GM19043 (cell line): ENCODE results near the gene CDH23.

Source experiments
- ATAC-seq: cut with Tn5 transposase; IDR thresholded peaks from one replicate; pipeline ENCODE4 v1.9.1; 2021; ENCODE audit warnings: low read depth; ENCODE audit not compliant: unreplicated experiment

Gene CDH23

DNA sequence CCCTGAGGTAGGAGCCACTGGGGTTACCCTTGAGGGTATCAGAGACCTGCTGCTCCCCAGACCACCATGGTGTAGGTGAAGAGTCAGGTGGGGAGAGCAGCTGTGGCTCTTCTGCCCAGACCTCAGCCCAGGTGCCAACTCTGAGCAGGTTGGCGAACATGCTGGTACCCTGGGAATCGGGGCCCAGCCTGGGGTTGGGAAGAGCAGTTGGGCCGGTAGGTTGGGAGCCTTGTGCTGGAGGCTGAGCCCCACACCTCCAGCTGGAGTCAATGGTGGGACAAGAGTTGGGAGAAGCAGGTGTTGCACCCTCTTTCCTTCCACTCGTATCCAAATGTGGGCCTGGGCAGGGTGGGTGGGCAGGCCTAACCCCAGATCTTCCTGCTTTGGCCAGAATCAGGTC lies 114.5 kb downstream of the CDH23 start:
- ATAC-seq: no peak

DNA sequence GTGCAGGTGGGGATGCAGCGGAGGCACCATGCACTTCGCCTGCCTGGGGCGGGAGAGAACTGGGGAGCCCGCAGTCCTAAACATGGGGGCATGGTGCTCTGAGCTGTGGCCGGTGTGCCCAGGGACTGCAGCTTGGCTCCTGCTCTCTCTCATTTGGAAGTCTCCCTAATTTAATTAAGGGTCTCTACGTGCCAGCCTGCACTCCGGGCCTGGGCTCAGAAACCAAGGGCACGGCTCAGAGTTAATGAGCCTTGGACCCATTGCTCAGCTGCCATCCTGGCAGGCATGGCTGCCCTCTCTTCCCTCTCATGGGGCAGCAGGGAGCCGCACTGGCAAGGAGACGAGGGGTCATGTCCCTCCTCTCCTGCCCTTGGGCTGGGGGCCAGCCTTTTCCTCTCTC lies 115.6 kb downstream of the CDH23 start:
- no peak for ATAC-seq

DNA sequence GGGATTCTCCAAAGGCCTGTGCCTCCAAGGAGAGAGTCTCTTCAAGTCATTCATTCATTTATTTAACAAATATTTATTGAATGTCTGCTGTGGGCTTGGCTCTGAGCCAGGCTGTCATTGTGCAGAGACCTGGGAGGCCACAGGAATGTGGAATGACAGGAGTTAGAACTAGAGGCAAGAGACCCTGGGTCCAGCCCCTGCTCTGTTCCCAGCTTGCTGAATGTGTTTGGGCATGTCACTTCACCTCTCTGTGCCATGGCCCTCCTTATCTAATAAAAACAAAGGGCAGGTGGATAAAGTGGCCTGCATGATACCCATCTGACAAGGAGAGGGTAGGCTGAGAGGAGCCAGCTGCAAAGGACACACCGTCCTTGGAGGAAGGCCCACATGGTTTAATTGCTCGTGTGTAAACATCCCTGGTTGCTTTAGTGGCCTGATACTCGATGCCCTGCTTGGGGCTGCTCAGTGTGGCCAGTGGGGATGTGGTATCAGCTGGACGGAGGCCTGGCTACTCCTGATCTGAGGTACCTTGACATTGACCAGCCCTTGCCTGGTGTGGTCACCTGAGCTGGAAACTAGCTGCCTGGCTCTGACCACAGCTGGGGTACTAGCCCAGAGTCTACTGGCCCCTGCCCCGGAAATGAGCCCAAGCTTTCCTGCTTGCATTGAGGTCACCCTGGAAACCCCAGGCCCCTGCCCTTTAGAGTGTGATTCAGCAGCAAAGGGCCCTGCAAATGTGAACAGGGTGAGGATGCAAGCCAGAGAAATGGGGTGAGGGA lies 116.2 kb downstream of the CDH23 start:
- no peak for ATAC-seq

DNA sequence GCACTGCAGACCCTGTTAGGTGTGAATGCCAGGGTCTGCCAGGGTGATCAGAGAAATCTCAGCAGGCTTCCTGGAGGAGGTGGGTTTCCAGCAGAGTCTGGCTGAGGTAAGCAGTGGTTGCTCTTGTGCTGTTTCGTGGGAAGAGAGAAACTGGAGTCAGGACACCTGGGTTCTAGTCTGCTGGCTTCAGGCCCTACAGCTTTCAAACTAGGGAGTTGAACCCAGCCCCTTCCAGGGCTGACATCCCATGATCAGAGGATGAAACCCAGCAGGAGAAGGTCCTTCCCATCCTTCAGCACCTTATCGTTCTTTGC lies 116.8 kb downstream of the CDH23 start:
- no peak for ATAC-seq

DNA sequence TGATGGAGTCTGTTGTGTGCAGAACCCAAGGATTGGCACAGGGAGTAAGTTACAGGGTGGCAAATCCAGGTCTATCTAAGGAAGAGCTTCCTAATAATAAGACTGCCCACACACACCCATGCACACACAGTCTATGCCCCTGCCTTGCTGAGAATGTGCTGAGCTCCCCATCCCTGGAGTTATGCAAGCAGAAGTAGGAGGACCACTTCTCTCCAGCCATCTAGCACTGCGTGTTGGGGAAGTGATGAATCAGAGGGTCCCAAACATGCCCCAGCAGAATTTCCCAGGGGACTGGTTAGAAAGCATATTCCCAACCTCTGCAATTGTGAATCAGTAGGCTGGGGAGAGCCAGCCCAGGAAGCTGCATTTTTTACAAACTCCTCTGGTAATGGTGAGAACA lies 117.2 kb downstream of the CDH23 start:
- no peak for ATAC-seq

DNA sequence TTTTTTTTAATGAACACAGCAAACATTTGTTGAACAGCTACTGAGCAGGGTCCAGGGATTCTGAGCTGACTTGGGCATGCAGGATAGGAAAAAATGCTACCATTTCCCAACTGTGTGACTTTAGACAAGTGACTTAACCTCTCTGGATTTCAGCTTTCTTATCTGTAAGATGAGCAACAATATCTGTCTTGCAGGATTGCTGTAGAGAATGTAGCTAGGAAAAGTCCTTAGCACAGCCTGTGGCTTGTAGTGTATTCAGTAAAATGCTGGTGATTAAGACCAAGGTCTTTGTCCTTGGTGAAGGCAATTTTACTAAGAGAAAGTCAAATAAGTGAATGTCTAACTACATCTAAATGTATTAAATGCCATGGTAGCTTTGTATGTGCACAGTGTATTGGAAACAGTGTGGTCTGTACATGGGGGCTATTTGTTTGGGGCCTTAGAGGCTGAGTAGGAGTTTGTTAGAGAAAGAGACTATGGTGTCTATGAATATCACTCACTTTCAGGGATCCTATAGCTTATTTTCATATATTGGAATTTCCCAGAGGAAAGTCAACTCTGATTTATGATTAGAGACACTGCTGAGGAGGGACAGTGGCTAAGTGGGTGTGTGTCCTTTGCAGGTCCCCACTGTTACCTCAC lies 118.9 kb downstream of the CDH23 start:
- ATAC-seq: no peak

DNA sequence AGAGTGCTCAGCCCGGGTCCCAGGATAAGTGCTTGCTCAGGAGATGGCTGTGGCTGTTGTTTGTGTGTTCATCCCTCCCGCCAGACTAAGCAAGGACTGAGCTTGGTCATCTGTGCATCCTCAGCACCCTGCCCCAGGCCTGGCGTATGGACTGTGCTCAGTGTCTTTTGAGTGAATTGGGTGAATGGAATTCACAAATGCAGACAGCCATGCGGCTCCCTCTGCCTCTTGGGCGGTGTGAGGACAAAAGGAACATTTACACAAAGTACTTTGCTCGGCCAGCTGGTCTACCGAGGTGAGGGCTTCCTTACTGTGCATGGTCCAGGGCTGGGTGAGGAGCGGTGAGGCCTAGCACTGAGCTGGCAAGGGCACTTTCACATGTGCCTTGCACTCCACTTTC lies 120.2 kb downstream of the CDH23 start:
- ATAC-seq: no peak

DNA sequence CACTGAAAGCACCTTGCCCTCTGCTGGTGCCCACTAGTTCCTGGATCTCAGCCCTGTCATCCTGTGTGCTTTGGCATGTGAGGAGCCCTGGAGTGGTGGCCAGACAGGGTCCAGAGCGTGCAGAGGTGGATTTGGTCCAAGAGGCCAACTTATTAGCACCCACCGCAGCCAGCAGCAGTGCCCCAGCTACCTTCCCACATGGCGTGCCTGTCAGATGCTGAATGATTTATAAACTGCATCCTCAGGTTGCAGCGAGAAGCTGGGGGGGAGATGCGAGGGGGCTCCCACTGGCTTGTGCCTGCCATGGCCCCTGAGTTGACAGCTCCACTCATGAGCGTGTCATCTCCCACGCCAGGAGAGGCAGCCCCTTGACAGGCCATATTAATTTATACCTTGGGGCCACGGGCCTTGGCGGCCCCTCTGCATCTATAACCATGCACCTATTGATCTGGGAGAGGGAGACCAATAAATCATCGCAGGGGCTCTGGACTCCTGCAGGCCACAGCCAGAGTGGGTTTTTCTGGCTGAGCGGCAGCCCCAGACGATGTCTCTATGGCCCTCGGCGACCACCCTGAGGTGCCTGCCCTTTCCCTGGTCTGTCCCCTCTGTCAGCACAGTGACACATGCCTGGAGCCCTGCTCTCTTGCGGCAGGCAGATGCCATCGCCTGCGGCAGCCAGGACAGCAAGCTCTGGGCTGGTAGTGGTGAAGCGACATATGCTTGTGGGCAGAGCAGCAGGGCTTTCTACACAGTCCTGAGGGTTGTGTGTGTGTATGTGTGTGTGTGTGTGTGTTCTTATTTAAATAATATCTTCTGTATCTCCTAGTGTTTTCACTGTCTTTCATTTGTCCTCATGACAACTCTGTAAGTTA lies 120.8 kb downstream of the CDH23 start:
- no peak for ATAC-seq

DNA sequence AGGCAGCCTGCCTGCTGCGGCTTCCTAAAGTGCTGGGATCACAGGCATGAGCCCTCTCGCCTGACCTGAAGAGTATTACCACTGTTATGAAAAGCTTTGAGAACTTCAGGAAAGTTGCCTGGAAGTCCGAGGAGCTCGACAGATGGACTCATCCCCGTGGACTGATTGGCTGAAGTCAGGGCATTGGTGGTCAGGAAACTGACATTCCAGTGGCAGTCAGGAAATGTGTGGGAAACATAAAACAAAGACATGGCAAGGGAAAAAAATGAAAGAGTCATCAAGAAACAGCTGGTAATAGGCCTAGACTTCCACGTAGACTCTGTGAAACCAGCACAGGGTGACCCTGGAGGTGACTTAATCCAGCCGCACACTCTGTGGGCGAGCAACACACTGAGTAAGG lies 123.3 kb downstream of the CDH23 start:
- ATAC-seq: no peak

DNA sequence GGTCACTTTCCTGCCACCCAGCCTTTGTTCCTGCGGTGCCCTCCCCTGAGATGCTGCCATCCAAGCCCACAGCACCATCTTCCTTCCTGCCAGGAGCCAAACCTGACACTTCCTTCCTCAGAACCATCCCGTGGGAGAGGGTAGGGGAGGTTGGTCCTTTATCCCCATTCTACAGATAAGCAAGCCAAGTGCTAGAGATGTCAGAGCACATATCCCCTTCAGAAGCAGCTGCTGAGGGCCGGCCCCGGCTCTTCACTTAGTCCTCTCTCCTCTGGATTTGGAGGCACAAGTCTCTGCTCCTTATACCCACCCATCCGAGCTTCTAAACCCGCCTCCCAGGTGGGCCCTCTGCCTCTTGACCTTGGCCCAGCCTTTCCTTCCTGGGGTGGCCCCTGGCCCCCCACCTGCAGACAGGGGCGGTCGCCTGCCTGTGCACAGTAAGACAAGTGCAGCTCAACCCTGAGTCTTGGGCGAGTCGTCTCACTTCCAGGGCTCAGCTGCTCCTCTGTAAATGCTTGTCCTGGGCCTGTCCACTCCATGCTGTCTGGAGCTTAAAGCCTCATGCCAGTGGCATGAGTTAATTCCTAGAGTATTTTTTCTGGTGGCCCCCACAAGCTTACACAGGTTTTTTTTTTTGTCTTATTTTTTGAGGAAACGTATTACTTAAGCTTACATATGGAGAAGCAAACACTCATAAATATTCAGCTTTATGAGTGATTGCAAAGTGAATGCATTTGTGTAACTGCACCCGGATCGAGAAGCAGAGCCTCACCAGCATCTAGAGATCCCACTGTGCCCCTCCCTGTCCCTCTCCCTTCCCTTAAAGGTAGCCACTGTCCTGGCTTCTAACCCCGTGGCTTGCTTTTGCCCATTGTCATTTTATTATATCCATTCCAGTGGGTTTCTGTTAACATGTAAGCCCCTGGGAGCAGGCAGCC lies 125.1 kb downstream of the CDH23 start:
- no peak for ATAC-seq

DNA sequence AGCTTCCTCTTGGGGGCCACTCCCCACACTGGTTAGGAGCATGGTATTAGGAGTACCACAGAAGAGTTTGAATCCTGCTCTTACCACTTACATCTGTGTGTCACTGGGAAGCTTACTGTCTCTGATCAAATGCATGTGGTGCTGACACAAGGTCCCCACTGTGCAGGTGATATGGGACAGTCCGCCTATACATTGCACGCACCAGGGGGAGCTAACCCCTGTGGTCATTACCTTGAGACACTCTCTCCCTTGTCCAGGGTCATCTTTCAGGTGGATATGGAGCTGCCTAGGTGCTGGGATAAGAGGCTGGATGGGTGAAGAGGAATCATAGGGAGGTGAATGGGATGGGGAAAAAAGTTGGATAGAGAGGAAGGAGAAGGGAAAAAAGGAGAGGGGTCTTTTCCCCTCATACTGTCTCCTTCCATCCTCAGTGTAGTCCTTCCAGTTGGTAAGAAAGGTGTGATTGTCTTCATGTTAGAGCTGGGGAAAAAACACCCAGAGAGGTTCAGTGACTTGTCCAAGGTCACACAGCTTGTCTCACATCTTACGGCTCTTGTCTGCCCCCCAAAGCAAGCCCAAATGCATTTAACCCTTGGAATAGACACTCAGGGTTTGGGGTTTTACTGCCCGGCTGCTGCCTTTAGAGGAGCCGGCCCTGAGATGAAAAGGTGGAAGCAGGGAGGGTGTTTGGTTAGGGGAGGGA lies 125.9 kb downstream of the CDH23 start:
- no peak for ATAC-seq

DNA sequence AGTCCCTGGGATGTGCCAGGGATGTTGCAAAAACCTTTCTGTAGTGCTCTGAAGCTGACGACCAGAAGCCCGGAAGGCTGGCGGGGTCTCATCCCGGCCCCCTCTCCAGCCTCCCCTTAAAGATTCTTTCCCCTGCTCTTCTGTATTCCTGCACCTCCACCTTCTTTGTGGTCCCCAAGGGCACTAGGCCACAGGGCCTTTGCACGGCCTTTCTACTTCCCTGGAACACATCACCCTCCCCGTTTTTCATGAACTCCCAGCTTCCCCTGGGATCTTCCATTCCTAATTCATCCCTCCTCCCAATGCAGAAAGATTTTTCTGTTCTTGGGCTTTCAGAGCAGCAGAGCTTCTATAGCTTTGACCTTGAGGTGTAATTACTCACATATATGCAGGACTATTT lies 127.0 kb downstream of the CDH23 start:
- no peak for ATAC-seq

DNA sequence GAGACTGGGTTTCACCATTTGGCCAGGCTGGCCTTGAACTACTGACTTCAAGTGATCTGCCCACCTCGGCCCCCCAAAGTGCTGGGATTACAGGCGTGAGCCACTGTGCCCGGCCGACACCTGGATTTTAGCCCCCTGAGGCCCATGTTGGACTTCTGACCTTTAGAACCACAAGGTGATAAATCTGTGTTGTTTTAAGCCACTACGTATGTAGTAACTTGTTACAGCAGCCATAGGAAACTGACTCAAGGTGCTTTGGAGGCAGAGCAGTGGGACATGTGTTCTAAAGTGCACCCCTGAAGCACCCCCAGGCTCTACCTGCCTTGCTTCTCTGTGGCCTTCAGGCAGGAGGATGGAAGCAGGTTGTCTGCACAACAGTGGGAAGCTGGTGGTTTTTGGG lies 128.4 kb downstream of the CDH23 start:
- ATAC-seq: no peak

DNA sequence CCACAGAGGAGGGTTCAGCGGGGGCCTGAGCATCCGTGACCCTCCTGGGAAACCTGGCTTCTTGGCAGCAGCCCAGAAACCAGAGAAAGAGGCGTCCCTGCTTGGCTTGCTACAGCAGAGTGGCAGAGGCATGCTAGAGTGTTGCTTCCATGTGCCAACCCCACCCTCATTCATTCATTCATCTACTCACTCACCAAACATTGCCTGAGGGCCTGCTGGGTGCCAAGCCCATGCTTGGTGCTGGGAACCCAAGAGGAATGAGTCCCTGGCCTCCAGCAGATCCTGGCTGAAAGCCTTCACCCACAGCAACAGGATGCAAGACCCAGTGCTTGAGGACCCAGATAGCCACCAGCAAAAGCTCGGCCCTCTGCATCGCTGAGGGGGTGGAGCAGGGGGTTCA lies 129.0 kb downstream of the CDH23 start:
- no peak for ATAC-seq

DNA sequence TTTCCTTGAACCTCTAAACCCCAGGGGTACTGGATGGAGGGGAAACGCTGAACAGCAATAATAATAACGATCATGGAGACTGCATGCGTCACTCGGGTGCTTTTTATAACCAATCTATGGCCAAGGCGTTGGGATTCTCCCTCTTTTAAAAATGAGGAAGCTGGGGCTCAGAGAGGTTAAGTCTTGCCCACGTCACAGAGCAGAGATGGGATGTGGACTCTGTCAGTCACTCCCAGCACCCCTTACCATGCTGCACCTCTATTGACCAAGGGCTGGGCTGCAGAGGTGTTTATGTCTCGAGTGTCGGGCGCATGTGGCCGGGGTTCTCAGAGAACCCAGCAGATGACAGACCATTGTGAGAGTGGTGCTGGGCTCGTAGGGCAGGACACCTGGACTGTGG lies 129.9 kb downstream of the CDH23 start:
- no peak for ATAC-seq

DNA sequence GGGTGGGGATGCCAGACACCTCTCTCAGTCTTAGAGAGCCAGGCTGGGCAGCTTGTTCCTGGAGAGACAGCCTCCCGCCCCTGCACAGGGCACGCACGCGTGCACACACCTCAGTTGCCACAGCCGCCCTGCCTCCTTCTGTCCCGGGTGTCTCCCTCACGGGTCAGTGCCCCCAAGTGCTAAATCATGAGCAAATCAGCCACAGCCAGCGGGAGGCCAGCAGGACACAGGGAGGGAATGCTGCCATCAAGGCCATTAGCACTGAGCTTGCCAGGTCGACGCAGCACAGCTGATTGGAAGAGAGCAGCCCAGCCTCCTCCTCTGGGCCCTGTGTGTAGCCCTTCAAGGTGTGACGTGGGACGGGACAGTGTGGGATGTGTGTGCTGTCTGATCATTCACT lies 130.4 kb downstream of the CDH23 start:
- no peak for ATAC-seq

DNA sequence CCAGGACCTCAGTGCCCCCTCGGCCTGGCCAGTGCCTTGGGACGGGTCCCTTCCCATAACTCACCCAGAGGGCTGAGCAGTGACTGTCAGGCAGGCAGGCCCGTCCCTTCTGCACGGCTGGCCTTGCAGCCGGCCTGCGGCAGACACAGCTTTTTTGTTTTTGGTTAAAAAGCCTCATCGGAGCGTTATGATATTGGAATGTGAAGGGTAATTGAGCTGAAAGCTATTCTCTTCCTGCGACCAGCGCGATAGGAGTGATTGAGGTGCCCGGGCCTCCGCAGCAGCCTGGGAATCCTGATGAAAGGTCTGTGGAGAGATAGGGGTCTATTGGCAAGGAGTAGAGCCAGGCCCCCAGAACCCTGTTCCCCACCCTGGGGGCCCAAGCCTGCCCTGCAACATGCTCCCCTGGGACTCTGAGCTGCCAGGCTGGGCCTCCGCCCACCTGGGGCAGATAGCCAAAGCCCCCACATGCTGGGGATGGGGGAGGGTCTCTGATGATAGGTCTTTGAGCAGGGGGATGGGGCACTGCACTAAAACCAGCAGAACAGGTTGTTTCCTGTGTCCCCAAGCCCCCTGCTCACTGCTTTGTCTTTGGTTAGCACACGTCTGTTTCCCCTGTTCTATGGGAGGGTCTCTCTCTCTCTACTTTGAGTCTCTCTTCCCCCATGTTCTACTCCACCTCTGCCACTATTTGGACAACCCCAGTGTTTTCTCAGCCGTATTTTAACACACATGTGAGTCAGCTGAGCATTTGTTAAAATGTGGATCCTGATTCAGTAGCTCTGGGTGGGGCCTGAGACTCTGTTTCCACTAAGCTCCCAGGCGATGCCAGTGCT lies 131.9 kb downstream of the CDH23 start:
- no peak for ATAC-seq

DNA sequence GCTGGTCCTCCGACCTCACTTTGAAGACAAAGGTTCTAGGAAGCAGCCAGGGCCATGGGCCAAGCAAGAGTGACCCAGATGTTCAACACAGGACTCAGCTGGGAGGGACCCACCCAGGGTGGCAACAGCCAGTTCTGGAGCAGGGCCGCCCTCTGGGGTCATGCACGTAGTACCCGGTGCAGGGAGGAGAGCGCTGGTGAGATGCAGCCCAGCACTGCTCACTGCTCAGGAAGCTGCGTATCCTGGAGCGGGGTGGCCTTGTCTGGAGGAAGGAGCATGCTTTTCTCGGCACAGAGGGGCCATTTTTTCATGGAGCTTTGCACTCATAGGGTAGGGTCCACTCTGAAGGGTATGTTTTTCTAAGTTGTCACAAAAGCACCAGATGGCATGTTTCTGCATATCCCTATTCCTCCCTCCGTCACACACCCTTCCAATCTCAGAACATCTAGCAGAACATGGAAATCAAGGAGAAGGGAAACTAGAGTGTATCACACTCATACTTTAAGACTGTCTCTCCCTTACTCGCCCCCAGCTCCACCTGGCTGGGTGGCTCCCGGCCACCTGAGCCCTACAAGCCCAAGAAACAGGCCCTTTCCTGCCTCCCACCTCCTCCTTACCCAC lies 132.6 kb downstream of the CDH23 start:
- ATAC-seq: no peak

DNA sequence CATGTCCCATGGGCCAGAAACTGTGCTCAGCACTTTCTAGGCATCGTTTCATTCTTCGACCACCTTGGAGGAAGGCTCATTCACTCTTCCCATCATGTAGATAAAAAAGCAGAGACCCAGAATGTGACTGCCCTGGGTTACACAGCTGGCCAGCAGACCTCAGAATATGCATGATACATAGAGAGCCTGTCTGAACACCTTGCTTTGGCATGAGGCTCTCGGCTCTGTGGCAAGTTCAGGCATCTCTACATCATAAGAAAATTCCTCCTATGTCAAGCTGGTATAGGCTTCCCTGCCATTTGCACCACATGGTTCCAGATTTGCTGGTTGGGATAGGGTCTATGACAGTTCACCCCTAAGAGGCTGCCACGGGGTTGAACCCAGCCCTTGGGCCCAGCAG lies 134.1 kb downstream of the CDH23 start:
- no peak for ATAC-seq
